Measurements from ENCODE around the gene MKKS.

DNA sequence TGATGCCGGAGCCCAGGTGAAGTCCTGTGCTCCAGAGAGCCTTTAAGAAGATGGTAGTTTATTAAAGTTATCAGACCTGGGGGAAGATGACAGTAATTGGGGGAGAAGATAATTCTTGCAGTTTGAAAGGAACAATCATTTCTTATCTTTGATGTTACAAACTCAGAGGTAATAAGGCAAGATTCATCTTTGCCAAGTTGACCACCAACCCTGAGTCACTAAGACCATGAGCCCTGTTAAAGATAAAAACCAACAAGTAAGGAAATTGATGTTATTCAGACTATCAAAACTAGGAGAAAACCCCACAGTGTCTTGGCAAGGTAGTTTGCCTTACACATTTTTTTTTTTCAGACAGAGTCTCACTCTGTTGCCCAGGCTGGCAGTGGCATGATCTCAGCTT lies 73.1 kb downstream of the MKKS start:
- TF ChIP-seq, protein P1, sequence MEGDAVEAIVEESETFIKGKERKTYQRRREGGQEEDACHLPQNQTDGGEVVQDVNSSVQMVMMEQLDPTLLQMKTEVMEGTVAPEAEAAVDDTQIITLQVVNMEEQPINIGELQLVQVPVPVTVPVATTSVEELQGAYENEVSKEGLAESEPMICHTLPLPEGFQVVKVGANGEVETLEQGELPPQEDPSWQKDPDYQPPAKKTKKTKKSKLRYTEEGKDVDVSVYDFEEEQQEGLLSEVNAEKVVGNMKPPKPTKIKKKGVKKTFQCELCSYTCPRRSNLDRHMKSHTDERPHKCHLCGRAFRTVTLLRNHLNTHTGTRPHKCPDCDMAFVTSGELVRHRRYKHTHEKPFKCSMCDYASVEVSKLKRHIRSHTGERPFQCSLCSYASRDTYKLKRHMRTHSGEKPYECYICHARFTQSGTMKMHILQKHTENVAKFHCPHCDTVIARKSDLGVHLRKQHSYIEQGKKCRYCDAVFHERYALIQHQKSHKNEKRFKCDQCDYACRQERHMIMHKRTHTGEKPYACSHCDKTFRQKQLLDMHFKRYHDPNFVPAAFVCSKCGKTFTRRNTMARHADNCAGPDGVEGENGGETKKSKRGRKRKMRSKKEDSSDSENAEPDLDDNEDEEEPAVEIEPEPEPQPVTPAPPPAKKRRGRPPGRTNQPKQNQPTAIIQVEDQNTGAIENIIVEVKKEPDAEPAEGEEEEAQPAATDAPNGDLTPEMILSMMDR (IDR thresholded peaks at IDR 0.05; ENCODE audit: poor library complexity) = no peak
- TF ChIP-seq EZH2 (IDR thresholded peaks at IDR 0.05; ENCODE audit: borderline replicate concordance) (no peak), EZH2phosphoT487 (IDR thresholded peaks at IDR 0.05; ENCODE audit: low read depth, severe bottlenecking, unreplicated experiment) (no peak)

All from hepatocyte (in vitro differentiated cells).